ENCODE data around the gene CDK6.

DNA sequence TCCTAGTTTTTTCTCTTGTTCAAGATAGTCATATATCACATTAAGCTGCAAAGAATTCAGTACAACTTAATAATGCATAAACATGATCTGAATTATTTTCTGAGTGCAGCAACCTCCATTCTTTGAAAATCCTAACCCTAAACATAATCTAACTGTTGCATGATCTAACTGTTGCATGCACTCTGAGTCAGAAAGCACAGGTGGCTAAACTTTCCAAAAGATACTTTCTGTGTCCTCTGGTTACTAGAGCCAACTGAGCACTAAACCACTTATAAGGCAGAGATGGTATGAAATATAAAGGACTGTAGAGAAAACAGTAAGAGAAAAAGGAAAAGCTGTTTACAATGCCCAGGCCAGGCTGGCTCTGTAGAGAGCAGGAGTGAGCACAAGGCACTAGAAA lies 223.2 kb downstream of the CDK6 start:
- TF ChIP-seq POLR2A (IDR thresholded peaks at IDR 0.05): no peak
- TF ChIP-seq, protein P1, sequence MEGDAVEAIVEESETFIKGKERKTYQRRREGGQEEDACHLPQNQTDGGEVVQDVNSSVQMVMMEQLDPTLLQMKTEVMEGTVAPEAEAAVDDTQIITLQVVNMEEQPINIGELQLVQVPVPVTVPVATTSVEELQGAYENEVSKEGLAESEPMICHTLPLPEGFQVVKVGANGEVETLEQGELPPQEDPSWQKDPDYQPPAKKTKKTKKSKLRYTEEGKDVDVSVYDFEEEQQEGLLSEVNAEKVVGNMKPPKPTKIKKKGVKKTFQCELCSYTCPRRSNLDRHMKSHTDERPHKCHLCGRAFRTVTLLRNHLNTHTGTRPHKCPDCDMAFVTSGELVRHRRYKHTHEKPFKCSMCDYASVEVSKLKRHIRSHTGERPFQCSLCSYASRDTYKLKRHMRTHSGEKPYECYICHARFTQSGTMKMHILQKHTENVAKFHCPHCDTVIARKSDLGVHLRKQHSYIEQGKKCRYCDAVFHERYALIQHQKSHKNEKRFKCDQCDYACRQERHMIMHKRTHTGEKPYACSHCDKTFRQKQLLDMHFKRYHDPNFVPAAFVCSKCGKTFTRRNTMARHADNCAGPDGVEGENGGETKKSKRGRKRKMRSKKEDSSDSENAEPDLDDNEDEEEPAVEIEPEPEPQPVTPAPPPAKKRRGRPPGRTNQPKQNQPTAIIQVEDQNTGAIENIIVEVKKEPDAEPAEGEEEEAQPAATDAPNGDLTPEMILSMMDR (IDR thresholded peaks at IDR 0.05): no peak
- TF ChIP-seq POLR2AphosphoS5 (IDR thresholded peaks at IDR 0.05): no peak
- no peak for TF ChIP-seq EP300 (IDR thresholded peaks at IDR 0.05; ENCODE audit: low read depth)

All from transverse colon (tissue), 4 donors.